GM08714 (cell line): ENCODE data around the gene ARFGEF3.
"Not testable (repeated sequence)": the region's sequence is repeated elsewhere in the genome, so short reads cannot be mapped to it uniquely, and the experiment has no call there.

Experiments used
- H3K4me3 ChIP-seq: fragments of 200-500 bp; sonication (Bioruptor generic); 2 replicates; pipeline ENCODE4 v1.5.1; 2014; ENCODE audit warnings: mild to moderate bottlenecking, low read length, inconsistent platforms
- ZNF274 ChIP-seq: IDR thresholded peaks from 2 replicates; pipeline ENCODE4 v1.6.1; 2012; ENCODE audit warnings: mild to moderate bottlenecking, low read depth, low read length

ARFGEF3 gene

GRCh38 chr6:138161338-138162110, at the start of gene ARFGEF3:
ARFGEF3 (plus strand) TSS chr6:138161939; CDS start chr6:138162087, 148 bp downstream.
- TF ChIP-seq ZNF274 = no peak
- H3K4me3 ChIP-seq = peak within 1 kb of the TSS; percentile 39

GRCh38 chr6:138113588-138114210, 48.0 kb upstream of the ARFGEF3 start:
- no peak for TF ChIP-seq ZNF274
- no peak overlapping the region for H3K4me3 ChIP-seq

- H3K4me3 ChIP-seq = no peak overlapping the region
- TF ChIP-seq ZNF274 = no peak
Observed at GRCh38 chr6:138115201-138115600, 46.5 kb upstream of the ARFGEF3 start.

- no peak for TF ChIP-seq ZNF274
- no peak overlapping the region for H3K4me3 ChIP-seq
Observed at GRCh38 chr6:138115877-138116660, 45.7 kb upstream of the ARFGEF3 start.

- H3K4me3 ChIP-seq = no peak overlapping the region
- TF ChIP-seq ZNF274 = no peak
Observed at GRCh38 chr6:138116661-138116999, 45.1 kb upstream of the ARFGEF3 start.

GRCh38 chr6:138117376-138117914, 44.3 kb upstream of the ARFGEF3 start:
- no peak for TF ChIP-seq ZNF274
- H3K4me3 ChIP-seq = no peak overlapping the region

- not testable (repeated sequence) for H3K4me3 ChIP-seq
Observed at GRCh38 chr6:138119229-138119628, 42.5 kb upstream of the ARFGEF3 start.

- TF ChIP-seq ZNF274 = no peak
- no peak overlapping the region for H3K4me3 ChIP-seq
Observed at GRCh38 chr6:138119976-138120375, 41.8 kb upstream of the ARFGEF3 start.

GRCh38 chr6:138124096-138124495, 37.6 kb upstream of the ARFGEF3 start:
- H3K4me3 ChIP-seq = no peak overlapping the region
- no peak for TF ChIP-seq ZNF274

- no peak for TF ChIP-seq ZNF274
Observed at GRCh38 chr6:138128096-138128495, 33.6 kb upstream of the ARFGEF3 start.

GRCh38 chr6:138129190-138129589, 32.5 kb upstream of the ARFGEF3 start:
- no peak for TF ChIP-seq ZNF274
- H3K4me3 ChIP-seq = no peak overlapping the region

More at GRCh38 chr6:138128096-138128495, 33.6 kb upstream of the ARFGEF3 start:
- no peak overlapping the region for H3K4me3 ChIP-seq

GRCh38 chr6:138142806-138143205, 18.9 kb upstream of the ARFGEF3 start:
- no peak overlapping the region for H3K4me3 ChIP-seq
- TF ChIP-seq ZNF274 = no peak

GRCh38 chr6:138145402-138145801, 16.3 kb upstream of the ARFGEF3 start:
- TF ChIP-seq ZNF274 = no peak
- no peak overlapping the region for H3K4me3 ChIP-seq

- TF ChIP-seq ZNF274 = no peak
- H3K4me3 ChIP-seq = no peak overlapping the region
Observed at GRCh38 chr6:138146544-138146943, 15.2 kb upstream of the ARFGEF3 start.
